Hippocampal formation (tissue), 2 donors: Measurements from ENCODE around the gene ANKRD45.
"Not testable (repeated sequence)": the region's sequence is repeated elsewhere in the genome, so short reads cannot be mapped to it uniquely, and the experiment has no call there.

ENCODE experiments used
- DNase-seq, 2 donors: peaks; one replicate each; lab custom pipeline; 2025; lab: John Stamatoyannopoulos, UW

Gene ANKRD45

GRCh38 chr1:173642450-173643139 lies 27.1 kb downstream of the ANKRD45 start:
- DNase-seq = not testable (repeated sequence)

DNA sequence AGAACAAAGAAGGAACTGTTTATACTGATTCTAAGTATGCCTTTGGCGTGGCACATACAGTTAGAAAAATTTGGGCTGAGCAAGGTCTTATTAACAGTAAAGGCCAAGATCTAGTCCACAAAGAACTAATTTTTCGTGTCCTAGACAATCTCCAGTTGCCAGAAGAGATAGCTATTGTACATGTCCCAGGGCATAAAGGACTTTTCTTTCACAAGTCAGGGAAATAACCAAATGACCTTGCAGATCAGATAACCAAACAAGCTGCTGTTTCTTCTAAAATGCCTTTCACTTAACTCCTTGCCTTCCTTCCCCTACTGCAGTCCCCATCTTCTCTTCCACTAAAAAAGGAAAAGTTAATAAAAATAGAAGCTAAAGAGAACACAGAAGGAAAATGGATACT lies 30.5 kb downstream of the ANKRD45 start:
- no peak for DNase-seq

GRCh38 chr1:173638043-173639021 lies 31.3 kb downstream of the ANKRD45 start:
- DNase-seq = no peak

GRCh38 chr1:173637236-173638042 lies 32.2 kb downstream of the ANKRD45 start:
- DNase-seq = not testable (repeated sequence)

- DNase-seq = no peak
Measured at GRCh38 chr1:173635116-173635515, 34.5 kb downstream of the ANKRD45 start, which contains the start of gene TEX50. Gene TEX50, plus strand, starts transcription at chr1:173635338. Its CDS starts 184 bp downstream, at chr1:173635522.

GRCh38 chr1:173628888-173629287 lies 40.8 kb downstream of the ANKRD45 start:
- no peak for DNase-seq

DNA sequence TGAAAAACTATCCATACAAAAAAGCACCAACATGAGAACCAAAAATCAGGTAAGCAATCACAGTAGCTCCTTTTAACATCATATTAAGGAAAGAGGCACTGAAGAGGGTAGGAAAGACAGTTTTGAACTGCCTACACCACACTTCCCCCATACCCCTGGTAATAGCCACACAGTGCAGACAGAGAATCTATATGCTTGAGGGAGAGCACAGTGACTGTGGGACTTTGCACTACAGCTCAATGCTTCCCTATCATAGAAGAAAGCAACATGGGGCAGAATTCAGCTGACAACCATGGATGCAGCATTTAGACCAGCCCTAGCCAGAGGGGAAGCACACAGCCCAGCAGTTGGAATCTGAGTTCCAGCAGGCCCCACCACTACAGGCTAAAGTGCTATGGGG lies 42.4 kb downstream of the ANKRD45 start:
- DNase-seq = no peak

GRCh38 chr1:173616859-173617258 lies 52.8 kb downstream of the ANKRD45 start:
- no peak for DNase-seq

DNA sequence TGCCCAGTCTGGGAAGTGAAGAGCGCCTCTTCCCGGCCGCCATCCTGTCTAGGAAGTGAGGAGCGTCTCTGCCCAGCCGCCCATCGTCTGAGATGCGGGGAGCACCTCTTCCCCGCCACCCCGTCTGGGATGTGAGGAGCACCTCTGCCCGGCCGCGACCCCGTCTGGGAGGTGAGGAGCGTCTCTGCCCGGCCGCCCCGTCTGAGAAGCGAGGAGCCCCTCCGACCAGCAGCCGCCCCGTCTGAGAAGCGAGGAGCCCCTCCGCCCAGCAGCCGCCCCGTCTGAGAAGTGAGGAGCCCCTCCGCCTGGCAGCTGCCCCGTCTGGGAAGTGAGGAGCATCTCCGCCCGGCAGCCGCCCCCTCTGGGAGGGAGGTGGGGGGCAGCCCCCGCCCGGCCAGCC lies 56.6 kb downstream of the ANKRD45 start:
- DNase-seq = not testable (repeated sequence)

DNA sequence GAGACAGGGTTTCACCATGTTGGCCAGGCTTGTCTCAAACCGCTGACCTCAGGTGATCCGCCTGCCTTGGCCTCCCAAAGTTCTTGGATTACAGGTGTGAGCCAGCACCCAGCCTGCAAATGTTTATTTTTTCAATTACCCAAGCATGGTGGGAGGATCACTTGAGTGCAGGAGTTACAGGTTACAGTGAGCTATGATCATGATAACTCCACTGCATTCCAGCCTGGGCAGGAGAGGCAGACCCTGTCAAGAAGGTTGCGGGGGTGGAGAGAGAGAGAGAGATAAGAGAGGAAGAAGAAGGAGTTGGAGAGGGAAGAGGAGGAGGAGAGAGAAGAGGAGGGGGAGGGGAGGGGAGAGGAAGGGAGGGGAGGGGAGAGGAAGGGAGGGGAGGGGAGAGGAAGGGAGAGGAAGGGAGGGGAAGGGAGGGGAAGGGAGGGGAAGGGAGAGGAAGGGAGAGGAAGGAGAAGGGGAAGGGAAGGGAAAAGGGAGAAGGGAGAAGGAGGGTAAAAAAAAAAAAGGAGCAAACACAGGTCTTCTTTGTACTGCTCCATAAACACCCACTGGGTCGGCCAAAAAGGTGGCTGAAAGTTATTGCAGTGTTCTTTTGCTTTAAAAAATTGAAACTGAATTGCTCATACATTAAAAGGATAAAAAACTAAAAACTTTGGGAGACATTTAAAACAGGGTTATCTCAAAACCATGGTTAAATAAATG lies 61.0 kb downstream of the ANKRD45 start:
- DNase-seq = no peak

GRCh38 chr1:173603056-173603591 lies 66.5 kb downstream of the ANKRD45 start, which contains the start of gene SLC9C2:
Gene SLC9C2, minus strand, starts transcription at chr1:173603072. Its CDS starts 1,296 bp downstream, at chr1:173601776.
- DNase-seq = no peak

DNA sequence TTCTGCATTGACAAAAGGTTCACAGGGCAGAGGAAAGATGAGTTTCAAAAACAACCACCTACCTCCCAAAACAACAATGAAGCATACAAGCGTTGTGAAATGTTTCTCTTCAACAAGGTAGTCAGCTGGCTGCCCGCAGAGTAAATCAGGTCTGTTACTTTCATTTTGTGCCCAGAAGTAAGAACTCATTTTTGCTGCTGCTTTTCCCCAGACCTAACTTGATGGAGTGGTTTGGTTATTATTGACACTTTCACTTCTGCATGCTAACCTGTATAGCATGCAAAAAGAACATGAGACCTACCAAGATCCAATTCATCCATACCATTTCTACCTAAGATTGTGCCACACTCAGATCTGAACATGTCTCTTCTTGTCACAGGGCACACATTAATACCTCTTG lies 68.1 kb downstream of the ANKRD45 start:
- DNase-seq = no peak

- DNase-seq = no peak
Measured at GRCh38 chr1:173596097-173596825, 73.4 kb downstream of the ANKRD45 start.

DNA sequence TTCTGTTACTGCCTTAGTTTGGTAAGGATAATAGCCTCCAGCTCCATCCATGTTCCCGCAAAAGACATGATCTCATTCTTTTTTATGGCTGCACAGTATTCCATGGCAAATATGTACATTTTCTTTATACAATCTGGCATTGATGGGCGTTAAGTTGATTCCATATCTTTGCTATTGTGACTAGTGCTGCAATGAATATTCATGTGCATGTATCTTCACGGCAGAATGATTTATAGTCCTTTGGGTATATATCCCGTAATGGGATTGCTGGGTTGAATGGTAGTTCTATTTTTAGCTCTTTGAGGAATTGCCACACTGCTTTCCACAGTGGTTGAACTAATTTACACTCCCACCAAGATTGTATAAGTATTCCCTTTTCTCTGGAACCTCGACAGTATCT lies 78.5 kb downstream of the ANKRD45 start:
- DNase-seq = not testable (repeated sequence)

DNA sequence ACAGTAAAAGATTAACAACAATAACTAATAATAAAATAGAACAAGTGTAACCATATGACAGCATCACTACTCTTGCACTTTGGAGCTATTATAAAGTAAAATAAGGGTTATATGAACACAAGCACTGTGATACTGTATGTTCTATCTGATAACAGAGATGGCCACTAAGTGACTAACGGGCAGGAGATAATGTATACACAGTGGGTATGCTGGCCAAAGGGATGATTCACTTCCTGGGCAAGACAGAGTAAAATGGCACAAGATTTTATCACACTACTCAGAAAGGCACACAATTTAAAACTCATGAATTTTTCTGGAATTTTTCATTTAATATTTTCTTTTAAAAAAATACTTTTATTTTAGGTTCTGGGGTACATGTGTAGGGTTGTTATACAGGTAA lies 79.1 kb downstream of the ANKRD45 start:
- no peak for DNase-seq

DNA sequence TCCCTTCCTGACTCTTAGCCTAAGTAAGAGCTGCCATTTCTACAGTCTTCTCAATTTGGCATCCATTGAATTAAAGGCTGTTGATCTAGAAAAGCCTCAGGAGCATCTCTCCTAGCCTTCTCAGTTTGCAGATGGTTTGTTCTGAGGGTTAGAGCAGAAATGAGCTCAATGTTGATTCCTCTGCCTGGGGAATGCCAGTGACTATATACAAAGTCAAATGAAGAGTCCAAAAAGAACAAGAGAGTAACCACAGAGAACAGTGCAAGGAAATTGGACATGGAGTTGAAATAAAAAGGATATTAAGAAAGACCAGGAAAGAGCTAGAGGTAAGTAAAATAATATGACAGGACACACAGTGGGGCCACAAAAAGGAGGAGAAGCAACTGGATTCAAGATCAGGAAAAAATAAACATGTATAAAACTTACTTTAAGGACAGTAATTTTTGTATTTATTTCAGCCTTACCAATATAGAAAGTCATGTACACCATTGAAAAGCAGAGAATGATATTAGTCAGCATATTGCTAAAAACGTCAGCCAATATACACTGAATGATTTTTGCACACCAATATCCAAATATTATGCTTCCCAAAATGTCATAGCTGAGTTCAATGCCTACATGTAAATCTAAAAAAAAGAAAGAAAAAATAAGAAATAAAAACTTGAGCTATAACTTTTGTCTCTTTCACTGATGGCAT lies 88.1 kb downstream of the ANKRD45 start:
- no peak for DNase-seq

GRCh38 chr1:173580658-173581057 lies 89.0 kb downstream of the ANKRD45 start:
- peak in 1 of 2 donors; percentile 4 for DNase-seq

GRCh38 chr1:173580071-173580470 lies 89.6 kb downstream of the ANKRD45 start:
- DNase-seq = no peak

DNA sequence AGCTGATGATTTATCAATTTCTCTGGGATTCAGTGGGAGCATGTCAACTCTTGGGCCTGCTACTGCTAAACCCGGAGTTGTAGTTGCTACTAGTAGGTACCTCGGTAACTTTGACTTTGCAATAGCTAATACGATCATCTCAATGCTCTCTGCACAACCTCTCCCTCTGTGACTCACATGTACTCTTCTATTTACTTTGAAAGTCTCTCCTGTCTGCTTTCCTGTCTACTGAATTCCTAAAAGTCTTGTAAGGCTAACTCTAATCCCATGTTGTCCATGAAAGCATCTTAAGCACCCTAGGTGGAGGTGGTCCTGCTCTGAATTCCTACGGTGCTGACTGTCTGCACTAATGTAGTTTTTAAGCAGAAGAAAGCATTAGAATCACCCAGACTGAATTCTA lies 96.1 kb downstream of the ANKRD45 start:
- no peak for DNase-seq
